Measurements from ENCODE around the gene CD44.

DNA sequence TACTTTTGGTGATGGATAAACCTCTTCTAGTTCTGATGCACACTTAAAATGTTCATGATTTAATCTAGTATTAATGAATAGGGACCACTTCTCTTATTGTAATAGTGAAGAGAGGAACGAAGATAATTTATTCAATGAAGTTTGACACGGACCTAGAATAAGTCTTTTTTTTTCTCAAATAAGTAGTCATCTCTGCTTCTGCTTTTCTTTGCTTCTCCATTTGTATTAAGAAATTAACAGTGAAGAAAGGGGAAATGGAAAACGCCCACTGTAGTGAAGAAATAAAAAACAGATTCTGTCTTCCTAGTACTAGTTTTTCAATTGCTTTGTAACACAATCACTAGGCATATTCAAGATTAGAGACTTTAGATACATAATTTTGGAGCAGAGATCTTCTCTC, 73.0 kb downstream of the CD44 start:
- no peak for TF ChIP-seq CTCF (conservative IDR thresholded peaks at IDR 0.05 in 1 of 2, IDR thresholded peaks at IDR 0.05 in 1 of 2; ENCODE audit: extremely low read depth in 1 of 2, insufficient read depth in 1 of 2, low read depth in 1 of 2, low read length in 2 of 2)
- no peak for TF ChIP-seq EZH2 (IDR thresholded peaks at IDR 0.05; ENCODE audit: borderline replicate concordance, low read length)
